GM13976 (cell line): ENCODE measurements around the gene DCAKD.

Source experiments
- DNase-seq: peaks from one replicate; pipeline ENCODE4 v3.0.0; 2012; ENCODE audit warnings: low spot score
- CTCF ChIP-seq: IDR thresholded peaks from 2 replicates; pipeline ENCODE4 v1.5.1; 2012; ENCODE audit warnings: borderline replicate concordance, mild to moderate bottlenecking; ENCODE audit not compliant: insufficient read depth; ENCODE audit errors: extremely low read depth, missing control alignments, control extremely low read depth
- in situ Hi-C: fragments of 300-500 bp; cut with MboI; formaldehyde crosslinking; loops from one replicate; pipeline ENCODE4 v1.12.0; 2022; ENCODE audit warnings: low sequenced_read_pairs, mixed read lengths, inconsistent platforms; ENCODE audit not compliant: unreplicated experiment

The DCAKD gene

GRCh38 chr17:45005700-45006099, 45.7 kb downstream of the DCAKD start:
- DNase-seq = no peak
- no peak for TF ChIP-seq CTCF
- in situ Hi-C loops = no loop called here

GRCh38 chr17:45004388-45004787, 47.0 kb downstream of the DCAKD start:
- in situ Hi-C loops = no loop called here
- TF ChIP-seq CTCF = no peak
- DNase-seq = no peak

- in situ Hi-C loops = no loop called here
- no peak for DNase-seq
- TF ChIP-seq CTCF = no peak
Measured at GRCh38 chr17:45003877-45004276, 47.6 kb downstream of the DCAKD start.

- DNase-seq = no peak
- in situ Hi-C loops = no loop called here
- TF ChIP-seq CTCF = no peak
Measured at GRCh38 chr17:45001310-45001709, 50.1 kb downstream of the DCAKD start.

GRCh38 chr17:44999433-44999832, 52.0 kb downstream of the DCAKD start:
- no peak for TF ChIP-seq CTCF

GRCh38 chr17:44998646-44999045, 52.8 kb downstream of the DCAKD start:
- no peak for DNase-seq
- in situ Hi-C loops = no loop called here
- TF ChIP-seq CTCF = no peak

More at GRCh38 chr17:44999433-44999832, 52.0 kb downstream of the DCAKD start:
- DNase-seq = no peak
- in situ Hi-C loops = no loop called here
